HCT116 (cell line): ENCODE results near the gene UPP2. TPM values are rescaled to one million over a fixed set of nuclear protein-coding genes. Genes with fewer than 3 reads are reported as not detected.

Source experiments
- ATAC-seq: fragments of 200-7000 bp; cut with Tn5 transposase; 2 replicates; pipeline ENCODE4 v1.9.1; 2020; ENCODE audit warnings: mild to moderate bottlenecking, moderate library complexity
- BruUV-seq: library from RNA; stranded (reverse); fragments of 400-500 nt; replicated peaks from 2 replicates; lab custom pipeline; 2021; lab: Mats Ljungman, UMichigan
- CTCF ChIA-PET: fragments of 300-600 bp; sonication (Branson Sonifier 250); formaldehyde crosslinking; loops from one replicate; lab custom pipeline; 2021; ENCODE audit warnings: antibody characterized with exemption; lab: Charles Lee
- POLR2A ChIA-PET: fragments of 300-600, 350-600 bp; sonication (Branson Sonifier 250); formaldehyde crosslinking; loops from one replicate; lab custom pipeline; 2021; ENCODE audit warnings: antibody characterized with exemption; lab: Charles Lee
- RAD21 ChIA-PET, 2 experiments: fragments of 300-600 bp; sonication (Branson Sonifier 250); formaldehyde crosslinking; loops; one replicate each; lab custom pipeline; 2023; ENCODE audit warnings: low total read pairs in 2 of 2; ENCODE audit not compliant: uncharacterized antibody in 2 of 2, unreplicated experiment in 2 of 2, low non-redundant PET in 1 of 2; lab: Charles Lee
- DNase-seq: peaks from one replicate; pipeline ENCODE4 v3.0.0-alpha.2; 2010; ENCODE audit warnings: low read depth, low spot score
- H2AFZ ChIP-seq: fragments of 200-600 bp; shearing (Covaris generic), sonication (generic); 2 replicates; pipeline ENCODE4 v1.6.1; 2017; ENCODE audit warnings: low read depth, mixed run types, mixed read lengths, antibody characterized with exemption, low read length; ENCODE audit not compliant: poor library complexity, severe bottlenecking
- H3K27ac ChIP-seq: 2 replicates; pipeline ENCODE4 v1.5.1; 2012; ENCODE audit warnings: low read depth, low read length
- H3K27me3 ChIP-seq: fragments of 200-600 bp; sonication (generic); 2 replicates; pipeline ENCODE4 v1.6.1; 2016; ENCODE audit warnings: mixed run types, low read length, mixed read lengths; ENCODE audit not compliant: insufficient read depth
- H3K36me3 ChIP-seq, 2 experiments: fragments of 200-500 bp in 1 of 2; fragments of 200-600 bp in 1 of 2; sonication (Bioruptor generic) in 1 of 2; sonication (generic) in 1 of 2; 2 replicates each; pipeline versions ENCODE4 v1.5.1 to v1.6.1; 2014 to 2016; ENCODE audit warnings: low read length in 2 of 2, inconsistent platforms in 1 of 2, mixed read lengths in 1 of 2, mixed run types in 1 of 2; ENCODE audit not compliant: insufficient read depth in 2 of 2, control insufficient read depth in 1 of 2
- H3K4me1 ChIP-seq, 2 experiments: fragments of 200-600 bp in 1 of 2; sonication (generic) in 1 of 2; 2 replicates each; pipeline versions ENCODE4 v1.5.1 to v1.6.1; 2012 to 2017; ENCODE audit warnings: low read length in 2 of 2, inconsistent platforms in 1 of 2, mild to moderate bottlenecking in 1 of 2, mixed read lengths in 1 of 2, mixed run types in 1 of 2, moderate library complexity in 1 of 2; ENCODE audit not compliant: insufficient read depth in 2 of 2, control insufficient read depth in 1 of 2
- H3K4me2 ChIP-seq: fragments of 200-600 bp; sonication (generic); 2 replicates; pipeline ENCODE4 v1.6.1; 2017; ENCODE audit warnings: mixed run types, low read length, mixed read lengths
- H3K4me3 ChIP-seq, 2 experiments: fragments of 200-600 bp in 1 of 2; sonication (generic) in 1 of 2; replicated peaks in 1 of 2; 2 replicates each; pipeline ENCODE4 v1.5.1; 2011 to 2016; ENCODE audit warnings: low read length in 2 of 2, control low read depth in 1 of 2, low read depth in 1 of 2, mild to moderate bottlenecking in 1 of 2, mixed read lengths in 1 of 2, mixed run types in 1 of 2
- H3K79me2 ChIP-seq: fragments of 200-600 bp; sonication (generic); 2 replicates; pipeline ENCODE4 v1.6.1; 2017; ENCODE audit warnings: mild to moderate bottlenecking, mixed run types, low read length, moderate library complexity, mixed read lengths; ENCODE audit not compliant: insufficient read depth
- H3K9ac ChIP-seq: fragments of 200-600 bp; sonication (generic); 2 replicates; pipeline ENCODE4 v1.6.1; 2016; ENCODE audit warnings: low read length, mixed read lengths
- H3K9me2 ChIP-seq: fragments of 200-600 bp; sonication (generic), shearing (Covaris generic); 2 replicates; pipeline ENCODE4 v1.6.1; 2017; ENCODE audit warnings: mixed run types, mild to moderate bottlenecking, moderate library complexity; ENCODE audit not compliant: insufficient read depth
- H3K9me3 ChIP-seq, 2 experiments: fragments of 200-500 bp in 1 of 2; fragments of 200-600 bp in 1 of 2; sonication (Bioruptor generic) in 1 of 2; sonication (generic) in 1 of 2; 2 replicates each; pipeline ENCODE4 v1.6.1; 2014 to 2017; ENCODE audit warnings: low read length in 2 of 2, mixed read lengths in 2 of 2, inconsistent platforms in 1 of 2, low read depth in 1 of 2, mild to moderate bottlenecking in 1 of 2, mixed run types in 1 of 2, moderate library complexity in 1 of 2; ENCODE audit not compliant: control insufficient read depth in 1 of 2, insufficient read depth in 1 of 2
- H4K20me1 ChIP-seq: fragments of 200-600 bp; sonication (generic), shearing (Covaris generic); 2 replicates; pipeline ENCODE4 v1.6.1; 2017; ENCODE audit warnings: mixed run types, mild to moderate bottlenecking, moderate library complexity; ENCODE audit not compliant: insufficient read depth
- CBX3 ChIP-seq: IDR thresholded peaks from 2 replicates; pipeline ENCODE4 v1.6.1; 2012; ENCODE audit warnings: low read depth
- ELF1 ChIP-seq: IDR thresholded peaks from 2 replicates; pipeline ENCODE4 v1.6.1; 2012; ENCODE audit warnings: low read depth, borderline replicate concordance
- FOSL1 ChIP-seq: IDR thresholded peaks from 2 replicates; pipeline ENCODE4 v1.6.1; 2012; ENCODE audit warnings: low read depth
- MAX ChIP-seq: IDR thresholded peaks from 2 replicates; pipeline ENCODE4 v1.6.1; 2012
- POLR2A ChIP-seq: IDR thresholded peaks from 2 replicates; pipeline ENCODE4 v1.7.0; 2011; ENCODE audit warnings: borderline replicate concordance; ENCODE audit not compliant: insufficient read depth, insufficient read length; ENCODE audit errors: extremely low read depth
- POLR2AphosphoS5 ChIP-seq: IDR thresholded peaks from 2 replicates; pipeline ENCODE4 v1.6.1; 2011; ENCODE audit warnings: mild to moderate bottlenecking, low read depth, low read length, moderate library complexity
- SIN3A ChIP-seq: IDR thresholded peaks from 2 replicates; pipeline ENCODE4 v1.6.1; 2012; ENCODE audit warnings: low read depth
- SRF ChIP-seq: IDR thresholded peaks from 2 replicates; pipeline ENCODE4 v1.6.1; 2012; ENCODE audit warnings: low read depth
- YY1 ChIP-seq: IDR thresholded peaks from 2 replicates; pipeline ENCODE4 v1.6.1; 2011; ENCODE audit warnings: low read length, low read depth, moderate library complexity, mild to moderate bottlenecking; ENCODE audit not compliant: insufficient replicate concordance; ENCODE audit errors: extremely low read depth
- intact Hi-C: fragments of 100-400 bp; cut with micrococcal nuclease; formaldehyde crosslinking; loops from 2 replicates; pipeline ENCODE4 v1.10.0; 2022
- total RNA-seq: library from RNA; stranded (reverse); gene quantifications from one replicate; pipeline ENCODE4 v1.2.1, GENCODE V29; 2021; ENCODE audit not compliant: unreplicated experiment
- TF ChIP-seq, protein P1 (sequence below): IDR thresholded peaks from 2 replicates; pipeline ENCODE4 v1.6.1; 2012
- TF ChIP-seq, protein P2 (sequence below): IDR thresholded peaks from 2 replicates; pipeline ENCODE4 v1.6.1; 2011; ENCODE audit warnings: mild to moderate bottlenecking, low read length, moderate library complexity; ENCODE audit not compliant: insufficient replicate concordance; ENCODE audit errors: extremely low read depth

UPP2 gene
- total RNA-seq, 1 experiment from 2014 or later: not detected

- H3K9me3 ChIP-seq: no peaks in the 10 kb centered on the region
- no peaks in the 10 kb centered on the region for H3K27me3 ChIP-seq
- TF ChIP-seq SRF (no peak), FOSL1 (no peak), YY1 (no peak), CBX3 (no peak), MAX (no peak), POLR2AphosphoS5 (no peak), POLR2A (no peak), SIN3A (no peak), ELF1 (no peak)
- TF ChIP-seq, protein P1, sequence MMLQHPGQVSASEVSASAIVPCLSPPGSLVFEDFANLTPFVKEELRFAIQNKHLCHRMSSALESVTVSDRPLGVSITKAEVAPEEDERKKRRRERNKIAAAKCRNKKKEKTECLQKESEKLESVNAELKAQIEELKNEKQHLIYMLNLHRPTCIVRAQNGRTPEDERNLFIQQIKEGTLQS: no peak
- TF ChIP-seq, protein P2, sequence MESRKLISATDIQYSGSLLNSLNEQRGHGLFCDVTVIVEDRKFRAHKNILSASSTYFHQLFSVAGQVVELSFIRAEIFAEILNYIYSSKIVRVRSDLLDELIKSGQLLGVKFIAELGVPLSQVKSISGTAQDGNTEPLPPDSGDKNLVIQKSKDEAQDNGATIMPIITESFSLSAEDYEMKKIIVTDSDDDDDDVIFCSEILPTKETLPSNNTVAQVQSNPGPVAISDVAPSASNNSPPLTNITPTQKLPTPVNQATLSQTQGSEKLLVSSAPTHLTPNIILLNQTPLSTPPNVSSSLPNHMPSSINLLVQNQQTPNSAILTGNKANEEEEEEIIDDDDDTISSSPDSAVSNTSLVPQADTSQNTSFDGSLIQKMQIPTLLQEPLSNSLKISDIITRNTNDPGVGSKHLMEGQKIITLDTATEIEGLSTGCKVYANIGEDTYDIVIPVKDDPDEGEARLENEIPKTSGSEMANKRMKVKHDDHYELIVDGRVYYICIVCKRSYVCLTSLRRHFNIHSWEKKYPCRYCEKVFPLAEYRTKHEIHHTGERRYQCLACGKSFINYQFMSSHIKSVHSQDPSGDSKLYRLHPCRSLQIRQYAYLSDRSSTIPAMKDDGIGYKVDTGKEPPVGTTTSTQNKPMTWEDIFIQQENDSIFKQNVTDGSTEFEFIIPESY: no peak
- no peaks in the 10 kb centered on the region for H3K9me2 ChIP-seq
- no peak overlapping the region for H3K4me3 ChIP-seq
- DNase-seq (no peak), ATAC-seq (no peak)
- no peaks in the 10 kb centered on the region for H3K36me3 ChIP-seq
- no peaks in the 10 kb centered on the region for H3K4me1 ChIP-seq
- no peaks in the 10 kb centered on the region for H3K79me2 ChIP-seq
- ChIA-PET POLR2A (no interaction called here), RAD21 (no interaction called here), CTCF (no interaction called here)
- intact Hi-C loops: no loop called here
- H4K20me1 ChIP-seq: no peaks in the 10 kb centered on the region
- no TSS peak for BruUV-seq
- H3K4me2 ChIP-seq: no peak overlapping the region
- H2AFZ ChIP-seq: no peak overlapping the region
- H3K27ac ChIP-seq: no peak overlapping the region
- H3K9ac ChIP-seq: no peak overlapping the region
Observed at GRCh38 chr2:158094487-158095092, 7.1 kb upstream of the UPP2 start.
